Activated naive CD4-positive, alpha-beta T cell treated with anti-CD3 and anti-CD28 coated beads, Interleukin-2, amount 50 U/mL, for 72 hours (primary cell): ENCODE measurements around the gene FAM193A. TPM values are rescaled to one million over a fixed set of nuclear protein-coding genes. Genes with fewer than 3 reads are reported as not detected.
"Not testable (repeated sequence)": the region's sequence is repeated elsewhere in the genome, so short reads cannot be mapped to it uniquely, and the experiment has no call there.

ENCODE experiments used
- ATAC-seq, 2 donors: fragments of 150-1000 bp; cut with Tn5 transposase; 2 replicates each; pipeline ENCODE4 v1.10.0; 2021; ENCODE audit warnings: mild to moderate bottlenecking in 2 of 2, moderate library complexity in 2 of 2
- DNase-seq, 2 donors: peaks; one replicate each; pipeline ENCODE4 v3.0.0; 2021 to 2022; ENCODE audit warnings: low spot score in 2 of 2
- H3K27ac Mint-ChIP-seq, 2 donors: one replicate each; pipeline ENCODE4 v1.8.0; 2022; ENCODE audit warnings: mild to moderate bottlenecking in 2 of 2, mixed read lengths in 2 of 2
- H3K36me3 Mint-ChIP-seq, 2 donors: one replicate each; pipeline ENCODE4 v1.8.0; 2022; ENCODE audit warnings: mixed read lengths in 2 of 2
- H3K9me3 Mint-ChIP-seq, 2 donors: one replicate each; pipeline ENCODE4 v1.8.0; 2022; ENCODE audit warnings: mixed read lengths in 2 of 2
- total RNA-seq, 2 donors: library from RNA; stranded (reverse); gene quantifications; one replicate each; pipeline ENCODE4 v1.2.3, GENCODE V29; 2022

Gene FAM193A
- total RNA-seq, 2 donors from 2014 or later: 31.0 to 32.4 TPM

GRCh38 chr4:2587213-2587823 lies 50.9 kb downstream of the FAM193A start:
- DNase-seq: no peak
- H3K9me3 Mint-ChIP-seq: no peaks in the 10 kb centered on the region
- no peaks in the 10 kb centered on the region for H3K36me3 Mint-ChIP-seq
- no peak for ATAC-seq
- H3K27ac Mint-ChIP-seq: peak overlapping the region in 1 of 2 donors; percentile 63

- Mint-ChIP-seq H3K36me3 (no peaks in the 10 kb centered on the region), H3K27ac (no peak overlapping the region), H3K9me3 (no peaks in the 10 kb centered on the region)
- no peak for DNase-seq
- no peak for ATAC-seq
Measured at GRCh38 chr4:2588259-2588658, 51.8 kb downstream of the FAM193A start.

GRCh38 chr4:2591189-2591588 lies 54.7 kb downstream of the FAM193A start:
- Mint-ChIP-seq H3K36me3 (no peaks in the 10 kb centered on the region), H3K27ac (peak overlapping the region in 1 of 2 donors; percentile 73), H3K9me3 (no peaks in the 10 kb centered on the region)
- DNase-seq (no peak), ATAC-seq (peak in 1 of 2 donors; percentile 27)

- not testable (repeated sequence) for DNase-seq, H3K36me3 Mint-ChIP-seq, H3K9me3 Mint-ChIP-seq, ATAC-seq
- peak overlapping the region in 1 of 2 donors; percentile 41 for H3K27ac Mint-ChIP-seq
Measured at GRCh38 chr4:2592014-2592413, 55.6 kb downstream of the FAM193A start.

GRCh38 chr4:2592572-2592971 lies 56.1 kb downstream of the FAM193A start:
- ATAC-seq: peak in 1 of 2 donors; percentile 34
- no peak for DNase-seq
- H3K27ac Mint-ChIP-seq: peak overlapping the region in 1 of 2 donors; percentile 41

GRCh38 chr4:2593003-2593402 lies 56.6 kb downstream of the FAM193A start:
- peaks cover 0 to 15% of the 10 kb centered on the region in 2 donors for H3K36me3 Mint-ChIP-seq
- DNase-seq (no peak), ATAC-seq (peak in 1 of 2 donors; percentile 16)
- no peak overlapping the region for H3K27ac Mint-ChIP-seq
- no peaks in the 10 kb centered on the region for H3K9me3 Mint-ChIP-seq

More at GRCh38 chr4:2592572-2592971, 56.1 kb downstream of the FAM193A start:
- Mint-ChIP-seq H3K36me3 (peaks cover 0 to 10% of the 10 kb centered on the region in 2 donors), H3K9me3 (no peaks in the 10 kb centered on the region)

- Mint-ChIP-seq H3K36me3 (peaks cover 0 to 15% of the 10 kb centered on the region in 2 donors), H3K9me3 (no peaks in the 10 kb centered on the region), H3K27ac (peak overlapping the region; percentile 35 to 57)
- DNase-seq (no peak), ATAC-seq (no peak)
Measured at GRCh38 chr4:2595436-2595835, 59.0 kb downstream of the FAM193A start.

- Mint-ChIP-seq H3K9me3 (no peaks in the 10 kb centered on the region), H3K36me3 (peaks cover 0 to 15% of the 10 kb centered on the region in 2 donors), H3K27ac (no peak overlapping the region)
- DNase-seq (no peak), ATAC-seq (no peak)
Measured at GRCh38 chr4:2595952-2596552, 59.6 kb downstream of the FAM193A start.

- Mint-ChIP-seq H3K36me3 (peaks cover 0 to 15% of the 10 kb centered on the region in 2 donors), H3K9me3 (no peaks in the 10 kb centered on the region), H3K27ac (peak overlapping the region in 1 of 2 donors; percentile 95)
- no peak for DNase-seq
- ATAC-seq: no peak
Measured at GRCh38 chr4:2596611-2597010, 60.2 kb downstream of the FAM193A start.

GRCh38 chr4:2598511-2599303 lies 62.3 kb downstream of the FAM193A start:
- ATAC-seq: peak; percentile 52 to 75

GRCh38 chr4:2599304-2599654 lies 62.8 kb downstream of the FAM193A start:
- ATAC-seq: no peak
- Mint-ChIP-seq H3K9me3 (no peaks in the 10 kb centered on the region), H3K36me3 (peaks cover 0 to 15% of the 10 kb centered on the region in 2 donors), H3K27ac (peak overlapping the region in 1 of 2 donors; percentile 16)
- no peak for DNase-seq

More at GRCh38 chr4:2598511-2599303, 62.3 kb downstream of the FAM193A start:
- Mint-ChIP-seq H3K9me3 (no peaks in the 10 kb centered on the region), H3K36me3 (peaks cover 0 to 15% of the 10 kb centered on the region in 2 donors), H3K27ac (peak overlapping the region; percentile 12 to 79)
- DNase-seq: no peak

GRCh38 chr4:2600878-2601277 lies 64.4 kb downstream of the FAM193A start:
- DNase-seq (no peak), ATAC-seq (no peak)
- Mint-ChIP-seq H3K36me3 (peaks cover 0 to 15% of the 10 kb centered on the region in 2 donors), H3K9me3 (no peaks in the 10 kb centered on the region), H3K27ac (peak overlapping the region in 1 of 2 donors; percentile 81)

- Mint-ChIP-seq H3K9me3 (no peaks in the 10 kb centered on the region), H3K27ac (no peak overlapping the region), H3K36me3 (no peaks in the 10 kb centered on the region)
- ATAC-seq (no peak), DNase-seq (no peak)
Measured at GRCh38 chr4:2604614-2605013, 68.2 kb downstream of the FAM193A start.

- Mint-ChIP-seq H3K27ac (no peak overlapping the region), H3K9me3 (no peaks in the 10 kb centered on the region), H3K36me3 (no peaks in the 10 kb centered on the region)
- ATAC-seq (no peak), DNase-seq (no peak)
Measured at GRCh38 chr4:2606960-2607506, 70.6 kb downstream of the FAM193A start.

- Mint-ChIP-seq H3K9me3 (no peaks in the 10 kb centered on the region), H3K36me3 (no peaks in the 10 kb centered on the region)
- no peak for ATAC-seq
Measured at GRCh38 chr4:2607822-2608221, 71.4 kb downstream of the FAM193A start.

GRCh38 chr4:2608291-2608690 lies 71.8 kb downstream of the FAM193A start:
- Mint-ChIP-seq H3K9me3 (no peaks in the 10 kb centered on the region), H3K36me3 (no peaks in the 10 kb centered on the region), H3K27ac (no peak overlapping the region)
- DNase-seq: no peak
- no peak for ATAC-seq

More at GRCh38 chr4:2607822-2608221, 71.4 kb downstream of the FAM193A start:
- DNase-seq: no peak
- no peak overlapping the region for H3K27ac Mint-ChIP-seq

- Mint-ChIP-seq H3K27ac (no peak overlapping the region), H3K9me3 (no peaks in the 10 kb centered on the region), H3K36me3 (no peaks in the 10 kb centered on the region)
- ATAC-seq (no peak), DNase-seq (no peak)
Measured at GRCh38 chr4:2615821-2616220, 79.4 kb downstream of the FAM193A start.
